B cell (primary cell): Measurements from ENCODE around the gene CALML5. TPM values are rescaled to one million over a fixed set of nuclear protein-coding genes. Genes with fewer than 3 reads are reported as not detected.

Experiments used
- ATAC-seq: fragments of 200-7000 bp; cut with Tn5 transposase; one replicate; pipeline ENCODE4 v1.10.0; 2021; ENCODE audit warnings: low read depth, mild to moderate bottlenecking, moderate number of reproducible peaks, moderate library complexity
- CTCF ChIA-PET: fragments of 350-600 bp; sonication (Branson Sonifier 250); formaldehyde crosslinking; loops from one replicate; lab custom pipeline; 2021; ENCODE audit warnings: antibody characterized with exemption, inconsistent platforms; lab: Charles Lee
- POLR2A ChIA-PET: fragments of 350-600 bp; sonication (Branson Sonifier 250); formaldehyde crosslinking; loops from one replicate; lab custom pipeline; 2021; ENCODE audit warnings: antibody characterized with exemption; lab: Charles Lee
- DNase-seq: peaks from one replicate; pipeline ENCODE4 v3.0.0; 2013
- H2AFZ ChIP-seq: 2 replicates; pipeline ENCODE4 v1.6.1; 2012; ENCODE audit warnings: mild to moderate bottlenecking, low read depth, low read length; ENCODE audit not compliant: insufficient read depth, poor library complexity, severe bottlenecking
- H3K27ac ChIP-seq, 2 donors: 1 replicate in 1 of 2; 2 replicates in 1 of 2; pipeline ENCODE4 v1.5.1; 2012 to 2013; ENCODE audit warnings: low read length in 2 of 2, mild to moderate bottlenecking in 2 of 2, moderate library complexity in 1 of 2
- H3K27me3 ChIP-seq, 4 experiments: fragments of 200-600 bp in 1 of 4; sonication (generic) in 1 of 4; replicated peaks in 1 of 4; 1 replicate in 2 of 4; 2 replicates in 2 of 4; pipeline versions ENCODE4 v1.6.1 to v1.7.0; 2013 to 2016; ENCODE audit warnings: low read length in 3 of 4, mild to moderate bottlenecking in 2 of 4, mixed read lengths in 1 of 4, moderate library complexity in 1 of 4; ENCODE audit not compliant: insufficient read depth in 4 of 4, control insufficient read depth in 3 of 4; ENCODE audit errors: control extremely low read depth in 1 of 4
- H3K36me3 ChIP-seq, 2 experiments: replicated peaks in 1 of 2; 1 replicate in 1 of 2; 2 replicates in 1 of 2; pipeline versions ENCODE4 v1.6.1 to v1.7.1; 2013; ENCODE audit warnings: low read length in 1 of 2; ENCODE audit not compliant: insufficient read depth in 2 of 2, control insufficient read depth in 1 of 2; ENCODE audit errors: control extremely low read depth in 1 of 2, extremely low read depth in 1 of 2
- H3K4me1 ChIP-seq, 2 donors: fragments of 200-600 bp in 1 of 2; sonication (generic) in 1 of 2; 1 replicate in 1 of 2; 2 replicates in 1 of 2; pipeline versions ENCODE4 v1.5.1 to v1.6.1; 2013 to 2017; ENCODE audit warnings: low read length in 2 of 2; ENCODE audit not compliant: control insufficient read depth in 2 of 2, insufficient read depth in 2 of 2
- H3K4me2 ChIP-seq: replicated peaks from 2 replicates; pipeline ENCODE3; 2012; ENCODE audit warnings: mild to moderate bottlenecking, low read depth, low read length; ENCODE audit not compliant: poor library complexity, severe bottlenecking
- H3K4me3 ChIP-seq, 5 experiments: fragments of 200-600 bp in 1 of 5; sonication (generic) in 1 of 5; 1 replicate in 3 of 5; 2 replicates in 2 of 5; pipeline versions ENCODE4 v1.5.1 to v1.7.0; 2011 to 2016; ENCODE audit warnings: low read length in 4 of 5, mild to moderate bottlenecking in 4 of 5, low read depth in 2 of 5, control low read depth in 1 of 5, moderate library complexity in 1 of 5; ENCODE audit not compliant: insufficient read depth in 1 of 5; ENCODE audit errors: control extremely low read depth in 1 of 5, extremely low read depth in 1 of 5
- H3K79me2 ChIP-seq: fragments of 200-600 bp; sonication (generic); one replicate; pipeline ENCODE4 v1.6.0; 2016; ENCODE audit warnings: low read length; ENCODE audit not compliant: control insufficient read depth, insufficient read depth
- H3K9ac ChIP-seq: fragments of 200-600 bp; sonication (generic); 2 replicates; pipeline ENCODE4 v1.6.1; 2017; ENCODE audit warnings: mild to moderate bottlenecking, low read length, moderate library complexity
- H3K9me3 ChIP-seq, 3 donors: one replicate each; pipeline versions ENCODE4 v1.6.1 to v1.7.1; 2013; ENCODE audit warnings: low read length in 2 of 3; ENCODE audit not compliant: control insufficient read depth in 2 of 3, insufficient read depth in 1 of 3; ENCODE audit errors: control extremely low read depth in 1 of 3
- H4K20me1 ChIP-seq: 2 replicates; pipeline ENCODE4 v1.6.0; 2012; ENCODE audit warnings: mild to moderate bottlenecking, low read length; ENCODE audit not compliant: insufficient read depth, control insufficient read depth, poor library complexity, severe bottlenecking
- H3K27ac Mint-ChIP-seq: one replicate; pipeline ENCODE4 v1.8.0; 2021; ENCODE audit warnings: mixed read lengths
- H3K27me3 Mint-ChIP-seq: one replicate; pipeline ENCODE4 v1.8.0; 2021; ENCODE audit warnings: mixed read lengths
- H3K4me1 Mint-ChIP-seq: one replicate; pipeline ENCODE4 v1.8.0; 2021; ENCODE audit warnings: mixed read lengths
- H3K4me3 Mint-ChIP-seq: one replicate; pipeline ENCODE4 v1.8.0; 2021; ENCODE audit warnings: mixed read lengths
- H3K9me3 Mint-ChIP-seq: one replicate; pipeline ENCODE4 v1.8.0; 2022; ENCODE audit warnings: mixed read lengths; ENCODE audit not compliant: insufficient read depth
- CTCF ChIP-seq: fragments of 200-600 bp; IDR thresholded peaks from one replicate; pipeline ENCODE4 v1.8.0; 2022; ENCODE audit warnings: antibody characterized with exemption, mild to moderate bottlenecking
- EZH2 ChIP-seq: IDR thresholded peaks from 2 replicates; pipeline ENCODE4 v1.6.1; 2012; ENCODE audit warnings: borderline replicate concordance, low read depth, mild to moderate bottlenecking, moderate library complexity, low read length; ENCODE audit not compliant: insufficient read depth, poor library complexity, severe bottlenecking
- WGBS: methylation state at CpG from one replicate; pipeline ENCODE4 v1.1.5; 2013; ENCODE audit warnings: missing lambda C conversion rate; ENCODE audit not compliant: insufficient coverage; 5-methylcytosine and 5-hydroxymethylcytosine counted together
- intact Hi-C: fragments of 100-400 bp; cut with micrococcal nuclease; formaldehyde crosslinking; loops from one replicate; pipeline ENCODE4 v1.10.0; 2022
- polyA plus RNA-seq: library from polyadenylated mRNA; depleted of rRNA; stranded (reverse); fragments of >200 nt; gene quantifications from 2 replicates; pipeline ENCODE4 v1.2.3, GENCODE V29; 2012
- total RNA-seq, 2 donors: library from RNA; stranded (reverse); fragments of 120-200 nt in 1 of 2; gene quantifications; 1 replicate in 1 of 2; 2 replicates in 1 of 2; pipeline versions ENCODE4 v1.2.3 to v1.2.4, GENCODE V29; 2013 to 2022

Gene CALML5
- total and polyA plus RNA-seq, 2 donors (not counting 1 experiment from before 2014, with no cell fraction given), result not detected

GRCh38 chr10:5484205-5484604 lies 15.2 kb downstream of the CALML5 start:
- ATAC-seq (no peak), DNase-seq (no peak)
- Histone ChIP-seq H3K4me2 (no peak overlapping the region), H3K4me3 (no peak overlapping the region), H2AFZ (no peak overlapping the region), H3K9ac (no peak overlapping the region), H3K27ac (no peak overlapping the region), H3K4me1 (no peaks in the 10 kb centered on the region), H3K27me3 (peaks cover 0 to 2% (median 0%) of the 10 kb centered on the region in 4 experiments), H3K36me3 (no peaks in the 10 kb centered on the region), H4K20me1 (no peaks in the 10 kb centered on the region), H3K79me2 (no peaks in the 10 kb centered on the region), H3K9me3 (peaks cover 0 to 12% (median 0%) of the 10 kb centered on the region in 3 donors)
- Mint-ChIP-seq H3K9me3 (no peaks in the 10 kb centered on the region), H3K27ac (no peak overlapping the region), H3K27me3 (peaks cover 10% of the 10 kb centered on the region), H3K4me3 (no peak overlapping the region), H3K4me1 (peaks cover 2% of the 10 kb centered on the region)
- POLR2A ChIA-PET, result no interaction called here
- CTCF ChIA-PET, result no interaction called here
- intact Hi-C loops, result no loop called here
- no peak for TF ChIP-seq CTCF
- WGBS, result 67% methylated on average over 1 of the region's 3 CpGs

- H3K4me3 ChIP-seq, result no peak overlapping the region
- H3K27ac Mint-ChIP-seq, result no peak overlapping the region
- no peak overlapping the region for H3K4me3 Mint-ChIP-seq
- H3K27me3 Mint-ChIP-seq, result peaks cover 11% of the 10 kb centered on the region
- H3K9me3 Mint-ChIP-seq, result no peaks in the 10 kb centered on the region
- CTCF ChIA-PET, result no interaction called here
- no peak overlapping the region for H2AFZ ChIP-seq
- WGBS, result 89% methylated on average over 5 of the region's 9 CpGs
- H3K36me3 ChIP-seq, result no peaks in the 10 kb centered on the region
- POLR2A ChIA-PET, result no interaction called here
- H4K20me1 ChIP-seq, result no peaks in the 10 kb centered on the region
- intact Hi-C loops, result no loop called here
- ATAC-seq, result no peak
- H3K4me1 Mint-ChIP-seq, result peaks cover 2% of the 10 kb centered on the region
- DNase-seq, result no peak
- no peak overlapping the region for H3K9ac ChIP-seq
- H3K4me1 ChIP-seq, result no peaks in the 10 kb centered on the region
- H3K27ac ChIP-seq, result no peak overlapping the region
- H3K27me3 ChIP-seq, result no peaks in the 10 kb centered on the region
- peaks cover 0 to 12% (median 0%) of the 10 kb centered on the region in 3 donors for H3K9me3 ChIP-seq
- H3K79me2 ChIP-seq, result no peaks in the 10 kb centered on the region
- TF ChIP-seq CTCF (no peak), EZH2 (no peak)
- H3K4me2 ChIP-seq, result no peak overlapping the region
Measured at GRCh38 chr10:5482016-5482415, 17.4 kb downstream of the CALML5 start.
